IgD-negative memory B cell (primary cell): ENCODE results near the gene ZSCAN9. TPM values are rescaled to one million over a fixed set of nuclear protein-coding genes. Genes with fewer than 3 reads are reported as not detected.
A peak's percentile ranks its signal among the peaks of the same experiment; 100 is the strongest.

ENCODE experiments used
- H3K27ac Mint-ChIP-seq, 3 donors: one replicate each; pipeline ENCODE4 v1.8.0; 2020 to 2022; ENCODE audit warnings: mild to moderate bottlenecking in 3 of 3, mixed read lengths in 3 of 3, moderate library complexity in 1 of 3
- H3K27me3 Mint-ChIP-seq: one replicate; pipeline ENCODE4 v1.8.0; 2021; ENCODE audit warnings: mixed read lengths
- H3K36me3 Mint-ChIP-seq: one replicate; pipeline ENCODE4 v1.8.0; 2020; ENCODE audit warnings: mild to moderate bottlenecking, mixed read lengths
- H3K4me1 Mint-ChIP-seq, 3 donors: one replicate each; pipeline ENCODE4 v1.8.0; 2020 to 2022; ENCODE audit warnings: mixed read lengths in 3 of 3, mild to moderate bottlenecking in 1 of 3
- H3K4me3 Mint-ChIP-seq, 4 donors: one replicate each; pipeline ENCODE4 v1.8.0; 2020 to 2022; ENCODE audit warnings: mild to moderate bottlenecking in 4 of 4, mixed read lengths in 4 of 4, moderate library complexity in 3 of 4
- H3K9me3 Mint-ChIP-seq, 3 donors: one replicate each; pipeline ENCODE4 v1.8.0; 2020 to 2021; ENCODE audit warnings: mixed read lengths in 3 of 3, mild to moderate bottlenecking in 1 of 3
- polyA plus RNA-seq: library from polyadenylated mRNA; unstranded; fragments of 300-500 nt; fragmentation: Illumina TruSeq; gene quantifications from one replicate; pipeline ENCODE4 v1.2.3, GENCODE V29; 2021

Gene ZSCAN9
- polyA plus RNA-seq, 1 donor from 2014 or later, result 10.9 TPM

- peaks cover 17% of the 10 kb centered on the region for H3K36me3 Mint-ChIP-seq
- H3K27ac Mint-ChIP-seq, result no peak overlapping the region
- no peaks in the 10 kb centered on the region for H3K27me3 Mint-ChIP-seq
- H3K4me1 Mint-ChIP-seq, result peaks cover 4% of the 10 kb centered on the region in 3 donors
- H3K4me3 Mint-ChIP-seq, result no peak overlapping the region
- H3K9me3 Mint-ChIP-seq, result no peaks in the 10 kb centered on the region
Observed at GRCh38 chr6:28245206-28245941, 20.3 kb downstream of the ZSCAN9 start.

- Mint-ChIP-seq H3K36me3 (peaks cover 17% of the 10 kb centered on the region), H3K4me3 (peak overlapping the region in 1 of 4 donors; percentile 71)
Observed at GRCh38 chr6:28248916-28249315, 23.8 kb downstream of the ZSCAN9 start.

GRCh38 chr6:28250747-28251146 is 25.7 kb downstream of the ZSCAN9 start:
- Mint-ChIP-seq H3K9me3 (peaks cover 0 to 2% (median 0%) of the 10 kb centered on the region in 3 donors), H3K4me1 (peaks cover 14 to 22% (median 16%) of the 10 kb centered on the region in 3 donors), H3K36me3 (peaks cover 10% of the 10 kb centered on the region), H3K27me3 (peaks cover 3% of the 10 kb centered on the region), H3K27ac (peak overlapping the region in 2 of 3 donors; percentile 53 to 60), H3K4me3 (peak overlapping the region; percentile 24 to 84 (median 60))

More at GRCh38 chr6:28248916-28249315, 23.8 kb downstream of the ZSCAN9 start:
- H3K9me3 Mint-ChIP-seq, result peaks cover 0 to 2% (median 0%) of the 10 kb centered on the region in 3 donors
- no peak overlapping the region for H3K27ac Mint-ChIP-seq
- no peaks in the 10 kb centered on the region for H3K27me3 Mint-ChIP-seq
- H3K4me1 Mint-ChIP-seq, result peaks cover 14 to 22% (median 20%) of the 10 kb centered on the region in 3 donors

GRCh38 chr6:28251661-28252008 is 26.6 kb downstream of the ZSCAN9 start:
- H3K4me3 Mint-ChIP-seq, result peak overlapping the region; percentile 97 to 100 (median 100)
- H3K27me3 Mint-ChIP-seq, result peaks cover 3% of the 10 kb centered on the region
- H3K27ac Mint-ChIP-seq, result peak overlapping the region; percentile 40 to 95 (median 88)
- H3K36me3 Mint-ChIP-seq, result peaks cover 6% of the 10 kb centered on the region
- peaks cover 14 to 22% (median 16%) of the 10 kb centered on the region in 3 donors for H3K4me1 Mint-ChIP-seq
- peaks cover 0 to 2% (median 0%) of the 10 kb centered on the region in 3 donors for H3K9me3 Mint-ChIP-seq

- peak within 1 kb of the TSS; percentile 40 to 95 (median 88) for H3K27ac Mint-ChIP-seq
- peaks cover 3% of the 10 kb centered on the region for H3K27me3 Mint-ChIP-seq
- H3K4me3 Mint-ChIP-seq, result peak within 1 kb of the TSS; percentile 97 to 100 (median 100)
- peaks cover 14 to 22% (median 16%) of the 10 kb centered on the region in 3 donors for H3K4me1 Mint-ChIP-seq
- H3K36me3 Mint-ChIP-seq, result peaks cover 6% of the 10 kb centered on the region
- peaks cover 0 to 3% (median 0%) of the 10 kb centered on the region in 3 donors for H3K9me3 Mint-ChIP-seq
Observed at GRCh38 chr6:28252009-28252975, 27.2 kb downstream of the ZSCAN9 start, which contains the start of gene ZKSCAN4. Gene ZKSCAN4 (minus strand): TSS chr6:28252269. CDS start chr6:28251980, 289 bp downstream.

- Mint-ChIP-seq H3K4me1 (peaks cover 17 to 25% (median 20%) of the 10 kb centered on the region in 3 donors), H3K27ac (no peak overlapping the region), H3K36me3 (peaks cover 5% of the 10 kb centered on the region), H3K4me3 (no peak overlapping the region), H3K27me3 (peaks cover 5% of the 10 kb centered on the region), H3K9me3 (peaks cover 0 to 5% (median 3%) of the 10 kb centered on the region in 3 donors)
Observed at GRCh38 chr6:28254121-28254519, 29.0 kb downstream of the ZSCAN9 start.

GRCh38 chr6:28257042-28257441 is 32.0 kb downstream of the ZSCAN9 start:
- H3K36me3 Mint-ChIP-seq, result peaks cover 7% of the 10 kb centered on the region
- H3K9me3 Mint-ChIP-seq, result peaks cover 0 to 9% (median 3%) of the 10 kb centered on the region in 3 donors
- H3K4me1 Mint-ChIP-seq, result peaks cover 5 to 8% (median 8%) of the 10 kb centered on the region in 3 donors
- peaks cover 5% of the 10 kb centered on the region for H3K27me3 Mint-ChIP-seq
- H3K27ac Mint-ChIP-seq, result no peak overlapping the region
- peak overlapping the region in 1 of 4 donors; percentile 49 for H3K4me3 Mint-ChIP-seq

GRCh38 chr6:28258877-28259777 is 34.1 kb downstream of the ZSCAN9 start, which contains the start of gene NKAPL:
Gene NKAPL (plus strand): TSS chr6:28259297. CDS start chr6:28259372, 75 bp downstream.
- Mint-ChIP-seq H3K4me1 (peaks cover 2 to 4% (median 3%) of the 10 kb centered on the region in 3 donors), H3K36me3 (peaks cover 7% of the 10 kb centered on the region), H3K4me3 (peak within 1 kb of the TSS; percentile 51 to 87 (median 71)), H3K27ac (peak within 1 kb of the TSS in 2 of 3 donors; percentile 59 to 60), H3K27me3 (peaks cover 5% of the 10 kb centered on the region), H3K9me3 (peaks cover 0 to 8% (median 3%) of the 10 kb centered on the region in 3 donors)

GRCh38 chr6:28263922-28264321 is 38.8 kb downstream of the ZSCAN9 start:
- peaks cover 0 to 5% (median under 1%) of the 10 kb centered on the region in 3 donors for H3K9me3 Mint-ChIP-seq
- H3K4me1 Mint-ChIP-seq, result peaks cover 0 to 10% (median 2%) of the 10 kb centered on the region in 3 donors
- peaks cover under 1% of the 10 kb centered on the region for H3K27me3 Mint-ChIP-seq
- no peak overlapping the region for H3K27ac Mint-ChIP-seq
- peaks cover 4% of the 10 kb centered on the region for H3K36me3 Mint-ChIP-seq
- peak overlapping the region in 1 of 4 donors; percentile 49 for H3K4me3 Mint-ChIP-seq

- no peak overlapping the region for H3K27ac Mint-ChIP-seq
- H3K9me3 Mint-ChIP-seq, result no peaks in the 10 kb centered on the region
- peak overlapping the region in 1 of 4 donors; percentile 49 for H3K4me3 Mint-ChIP-seq
- H3K4me1 Mint-ChIP-seq, result peaks cover 0 to 12% (median 2%) of the 10 kb centered on the region in 3 donors
- H3K27me3 Mint-ChIP-seq, result no peaks in the 10 kb centered on the region
- no peaks in the 10 kb centered on the region for H3K36me3 Mint-ChIP-seq
Observed at GRCh38 chr6:28264834-28265401, 39.8 kb downstream of the ZSCAN9 start.

GRCh38 chr6:28266563-28266961 is 41.5 kb downstream of the ZSCAN9 start:
- no peak overlapping the region for H3K27ac Mint-ChIP-seq
- H3K4me3 Mint-ChIP-seq, result no peak overlapping the region
- no peaks in the 10 kb centered on the region for H3K9me3 Mint-ChIP-seq
- peaks cover 3% of the 10 kb centered on the region for H3K36me3 Mint-ChIP-seq
- H3K27me3 Mint-ChIP-seq, result no peaks in the 10 kb centered on the region
- peaks cover 7 to 14% (median 9%) of the 10 kb centered on the region in 3 donors for H3K4me1 Mint-ChIP-seq

- no peaks in the 10 kb centered on the region for H3K9me3 Mint-ChIP-seq
- H3K27me3 Mint-ChIP-seq, result no peaks in the 10 kb centered on the region
- peak within 1 kb of the TSS in 1 of 4 donors; percentile 31 for H3K4me3 Mint-ChIP-seq
- no peak within 1 kb of the TSS for H3K27ac Mint-ChIP-seq
- H3K36me3 Mint-ChIP-seq, result peaks cover 3% of the 10 kb centered on the region
- H3K4me1 Mint-ChIP-seq, result peaks cover 7 to 14% (median 9%) of the 10 kb centered on the region in 3 donors
Observed at GRCh38 chr6:28266962-28267694, 42.1 kb downstream of the ZSCAN9 start, which contains the start of gene ZSCAN26. Gene ZSCAN26 (plus strand): TSS chr6:28267143. CDS start chr6:28271920, 4,777 bp downstream.

- H3K27ac Mint-ChIP-seq, result no peak overlapping the region
- peaks cover 7 to 14% (median 11%) of the 10 kb centered on the region in 3 donors for H3K4me1 Mint-ChIP-seq
- no peaks in the 10 kb centered on the region for H3K9me3 Mint-ChIP-seq
- no peak overlapping the region for H3K4me3 Mint-ChIP-seq
- H3K36me3 Mint-ChIP-seq, result peaks cover 3% of the 10 kb centered on the region
- H3K27me3 Mint-ChIP-seq, result no peaks in the 10 kb centered on the region
Observed at GRCh38 chr6:28267695-28268059, 42.6 kb downstream of the ZSCAN9 start.
